Erythroblast (primary cell): ENCODE data around the gene RHEX.

Experiments
- DNase-seq, 2 experiments: peaks; one replicate each; lab custom pipeline; 2025; lab: John Stamatoyannopoulos, UW
- GATA1 ChIP-seq: IDR thresholded peaks from 2 replicates; pipeline ENCODE4 v1.6.1; 2011; ENCODE audit warnings: low read depth, mild to moderate bottlenecking, control low read depth, low read length, moderate library complexity
- POLR2A ChIP-seq: IDR thresholded peaks from 2 replicates; pipeline ENCODE4 v1.6.1; 2011; ENCODE audit warnings: mild to moderate bottlenecking, low read length

The RHEX gene

DNA sequence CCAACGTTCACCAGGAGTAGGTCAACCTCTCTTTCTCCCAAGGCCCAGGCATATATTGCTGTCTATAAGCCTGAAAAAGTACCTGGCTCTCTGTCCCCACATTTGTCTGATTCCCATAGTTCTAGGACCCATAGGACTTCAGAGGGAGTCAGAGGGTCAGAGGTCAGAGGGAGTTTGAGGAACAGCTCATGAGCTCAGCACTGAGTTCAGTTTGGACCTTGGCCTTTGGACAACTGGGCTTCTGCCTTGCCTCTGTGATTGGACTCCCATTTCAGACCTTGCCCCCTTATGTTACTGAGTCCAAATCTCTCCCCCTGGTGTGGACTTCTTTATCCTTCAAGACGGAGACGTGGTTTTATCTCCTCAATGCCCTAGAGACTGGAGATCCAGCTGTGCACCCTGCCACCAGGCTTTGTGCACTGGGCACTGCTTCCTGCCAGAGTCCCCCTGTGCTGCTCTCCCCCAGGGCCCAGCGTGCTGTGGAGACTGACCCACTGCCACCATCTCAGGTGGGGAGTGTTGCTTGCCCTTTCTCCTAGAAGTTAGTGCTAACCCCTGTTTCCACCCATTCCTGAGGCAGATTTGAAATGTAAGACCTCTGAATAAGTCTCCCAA is 32.5 kb upstream of the RHEX start:
- peak; percentile 20 to 26 for DNase-seq
- TF ChIP-seq POLR2A = no peak
- TF ChIP-seq GATA1 = no peak

DNA sequence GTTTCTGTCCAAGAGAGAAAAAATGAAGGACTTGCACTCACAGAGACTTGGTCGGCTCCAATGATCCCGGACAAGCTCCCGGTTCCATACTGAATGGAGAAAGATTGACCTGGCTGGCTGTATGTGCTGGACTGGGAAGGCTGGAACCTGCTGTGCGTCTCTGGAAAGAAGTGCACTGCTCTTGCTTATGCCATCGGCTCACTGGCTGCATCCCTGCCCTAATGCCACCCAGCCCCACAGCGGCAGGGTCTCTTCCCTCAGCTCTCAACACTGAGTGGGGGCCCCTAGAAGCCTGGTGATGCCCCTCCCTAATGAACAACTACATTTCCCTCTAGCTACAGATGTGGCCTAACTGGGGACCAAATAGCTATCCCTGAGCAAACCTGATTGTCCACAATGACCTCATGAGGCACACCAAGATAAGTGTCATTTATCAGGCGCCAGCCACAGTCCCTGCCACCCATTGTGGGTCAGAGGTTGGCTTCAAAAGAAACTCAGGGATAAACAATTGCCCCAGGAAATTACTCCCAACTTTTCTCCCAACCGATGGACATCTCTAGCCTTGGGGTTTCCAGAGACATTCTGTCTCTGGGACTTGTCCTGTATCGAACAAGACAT is 31.9 kb upstream of the RHEX start:
- peak; percentile 65 to 86 for DNase-seq
- TF ChIP-seq GATA1 = no peak
- TF ChIP-seq POLR2A = no peak

DNA sequence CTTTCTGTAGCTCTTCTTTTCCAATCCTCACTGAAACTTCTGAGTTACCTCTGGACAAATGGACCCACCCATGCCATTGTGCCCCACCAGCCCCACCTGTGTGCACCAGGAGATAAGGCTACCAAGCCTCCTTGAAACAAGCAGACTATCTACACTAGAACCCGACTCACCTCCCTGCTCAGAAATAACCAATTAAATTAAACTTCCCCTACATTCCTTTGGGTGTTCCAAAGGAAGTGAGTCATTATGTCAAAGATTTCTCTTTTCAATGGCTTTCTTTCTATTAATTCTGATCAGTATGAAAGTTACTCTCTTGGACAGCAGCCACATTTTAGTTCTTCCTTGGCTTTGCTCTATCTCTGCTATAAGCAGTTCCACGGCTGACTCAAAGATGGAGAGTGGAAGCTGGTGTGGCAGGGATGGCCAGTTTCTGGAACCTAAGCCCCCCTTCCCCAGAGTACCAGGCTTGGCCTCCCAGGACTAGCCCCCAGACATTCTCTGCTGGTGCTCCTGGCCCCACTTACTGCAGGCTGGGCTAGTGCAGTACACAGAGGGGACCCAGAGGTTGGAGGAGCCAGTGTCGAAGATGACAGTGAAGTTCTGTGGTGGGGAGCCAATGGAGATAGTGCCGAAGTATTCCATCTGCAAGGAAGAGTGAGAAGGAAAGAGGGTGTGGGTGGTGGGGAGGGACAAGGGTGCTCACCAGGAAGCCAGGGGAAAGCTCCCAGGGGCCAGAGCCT is 31.2 kb upstream of the RHEX start:
- DNase-seq = peak; percentile 48 to 75
- TF ChIP-seq GATA1 = no peak
- no peak for TF ChIP-seq POLR2A

DNA sequence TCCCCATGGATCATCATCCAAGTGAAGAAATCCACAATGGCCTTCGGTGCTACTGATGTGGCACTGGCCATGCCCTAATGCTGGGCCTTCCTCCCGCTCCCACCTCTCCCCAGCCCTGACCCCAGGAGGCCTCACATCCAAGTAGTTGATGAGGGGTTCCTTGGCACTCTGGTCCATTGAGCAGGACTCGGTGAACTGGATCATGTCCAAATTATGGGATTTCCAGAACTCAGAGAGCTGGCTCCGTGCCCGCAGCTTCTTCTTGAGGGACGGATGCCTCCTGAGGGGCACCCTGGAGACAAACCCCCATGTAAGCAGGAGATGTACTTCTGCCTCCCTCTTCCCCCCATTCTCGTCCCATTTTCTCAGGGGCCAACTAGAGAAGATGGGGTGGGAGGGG is 30.2 kb upstream of the RHEX start:
- TF ChIP-seq GATA1 (no peak), POLR2A (no peak)

DNA sequence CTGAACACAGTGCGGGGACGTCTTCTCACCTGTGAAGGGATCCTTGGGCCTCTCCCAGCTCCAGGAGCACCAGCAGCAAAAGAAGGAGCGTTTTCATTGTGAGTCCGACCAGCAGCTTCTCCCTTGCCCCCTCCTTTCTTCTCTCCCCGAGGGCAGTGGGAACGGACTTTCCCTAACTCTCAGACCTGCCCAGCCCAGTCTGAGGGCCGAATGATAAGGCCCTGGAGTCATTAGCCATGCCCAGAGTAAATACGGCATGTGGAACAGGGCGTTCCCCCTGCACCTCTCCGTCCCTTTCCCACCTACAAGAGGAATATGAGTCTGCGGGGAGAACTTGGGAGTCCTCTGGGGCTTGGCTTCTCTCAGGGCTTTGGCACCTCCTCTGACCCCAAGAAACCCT is 29.3 kb upstream of the RHEX start, which contains the start of gene CTSE:
CTSE (minus strand) TSS at position 201 of the 400 bp plus-strand sequence; CDS start at position 97, 104 bp downstream.
- peak; percentile 20 to 28 for DNase-seq
- TF ChIP-seq GATA1 = no peak
- TF ChIP-seq POLR2A = no peak

More for the DNA sequence above, 30.2 kb upstream of the RHEX start:
- no peak for DNase-seq

DNA sequence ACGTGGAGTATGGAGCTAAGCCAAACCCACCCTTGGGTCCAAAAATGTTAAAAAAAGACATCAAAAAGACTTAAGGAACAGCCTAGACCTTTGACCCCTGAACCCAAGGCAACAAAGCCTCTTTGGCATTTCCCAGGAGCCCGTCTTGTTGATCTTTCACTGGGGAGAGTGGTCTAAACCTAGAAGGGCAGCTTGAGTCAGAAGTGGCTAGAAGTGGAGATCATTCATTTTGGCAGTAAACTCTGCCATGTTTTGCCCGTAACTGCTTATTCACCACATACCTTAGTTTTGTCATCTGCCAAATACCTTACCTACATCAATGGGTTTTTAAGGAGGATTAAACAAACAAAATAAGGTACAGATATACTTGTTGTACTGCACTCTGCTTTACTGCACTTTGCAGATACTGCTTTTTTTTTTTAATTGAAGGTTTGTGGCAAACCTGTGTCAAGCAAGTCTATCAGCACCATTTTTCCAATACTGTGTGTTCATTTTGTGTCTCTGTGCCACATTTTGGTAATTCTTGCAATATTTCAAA is 27.6 kb upstream of the RHEX start:
- DNase-seq = no peak
- no peak for TF ChIP-seq GATA1

DNA sequence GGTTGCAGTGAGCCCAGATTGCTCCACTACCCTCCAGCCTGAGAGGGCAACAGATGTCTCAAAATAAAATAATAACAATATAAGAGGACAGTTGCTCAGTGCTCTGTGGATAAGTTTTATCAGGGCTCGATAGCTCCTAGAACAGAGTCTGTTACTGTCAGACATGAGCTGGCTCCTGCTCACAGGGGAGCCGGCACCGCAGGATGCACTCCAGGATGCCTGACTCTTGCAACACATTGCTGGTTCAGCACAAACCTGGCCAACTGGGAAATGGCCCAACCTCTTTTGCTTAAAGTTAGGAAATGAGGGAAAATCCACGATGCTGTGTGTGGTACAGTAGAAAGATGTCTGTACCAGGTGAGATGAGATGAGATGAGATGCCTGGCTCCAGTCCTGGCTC is 23.5 kb upstream of the RHEX start:
- TF ChIP-seq GATA1 = no peak
- no peak for TF ChIP-seq POLR2A
- peak in 1 of 2 experiments; percentile 19 for DNase-seq

DNA sequence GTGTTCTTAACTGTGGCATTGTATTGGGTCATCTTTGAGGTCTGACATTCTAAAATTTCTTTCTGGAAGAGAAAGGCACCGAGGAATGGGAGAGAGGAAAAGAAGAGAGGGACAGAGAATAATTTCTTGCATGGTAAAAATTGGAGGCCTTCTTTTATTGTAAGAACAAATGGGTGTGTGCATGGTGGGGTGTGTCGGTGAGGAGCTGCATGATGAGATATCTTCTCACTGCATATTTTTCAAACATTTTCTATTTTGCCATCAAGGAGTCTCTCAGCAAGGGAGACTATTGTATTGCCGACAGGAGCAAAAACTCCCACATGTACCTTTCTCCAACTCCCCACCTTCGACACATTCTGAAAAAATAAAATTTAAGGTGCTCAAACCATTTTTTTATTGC is 22.8 kb upstream of the RHEX start:
- peak; percentile 40 to 64 for DNase-seq
- TF ChIP-seq POLR2A (no peak), GATA1 (no peak)

DNA sequence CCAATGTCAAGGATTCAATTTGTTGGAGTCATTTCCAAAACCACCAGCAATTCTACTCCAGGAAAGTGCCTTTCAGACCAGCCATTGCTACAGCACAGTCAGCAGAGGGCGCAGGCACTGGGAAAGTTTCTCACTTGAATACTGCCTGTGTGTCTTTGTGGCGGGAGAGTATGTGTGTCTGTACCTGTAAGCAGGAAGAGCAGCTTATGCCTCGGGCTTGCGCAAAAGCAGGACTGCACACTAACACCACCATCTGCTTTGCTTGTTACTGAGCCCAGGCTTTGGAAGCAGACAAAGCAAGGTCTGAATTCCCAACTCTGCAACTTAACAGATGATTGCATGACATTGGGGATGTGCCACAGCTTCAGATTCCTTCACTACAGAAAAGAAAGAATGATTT is 22.3 kb upstream of the RHEX start:
- peak; percentile 74 to 77 for DNase-seq
- TF ChIP-seq GATA1 (no peak), POLR2A (no peak)

DNA sequence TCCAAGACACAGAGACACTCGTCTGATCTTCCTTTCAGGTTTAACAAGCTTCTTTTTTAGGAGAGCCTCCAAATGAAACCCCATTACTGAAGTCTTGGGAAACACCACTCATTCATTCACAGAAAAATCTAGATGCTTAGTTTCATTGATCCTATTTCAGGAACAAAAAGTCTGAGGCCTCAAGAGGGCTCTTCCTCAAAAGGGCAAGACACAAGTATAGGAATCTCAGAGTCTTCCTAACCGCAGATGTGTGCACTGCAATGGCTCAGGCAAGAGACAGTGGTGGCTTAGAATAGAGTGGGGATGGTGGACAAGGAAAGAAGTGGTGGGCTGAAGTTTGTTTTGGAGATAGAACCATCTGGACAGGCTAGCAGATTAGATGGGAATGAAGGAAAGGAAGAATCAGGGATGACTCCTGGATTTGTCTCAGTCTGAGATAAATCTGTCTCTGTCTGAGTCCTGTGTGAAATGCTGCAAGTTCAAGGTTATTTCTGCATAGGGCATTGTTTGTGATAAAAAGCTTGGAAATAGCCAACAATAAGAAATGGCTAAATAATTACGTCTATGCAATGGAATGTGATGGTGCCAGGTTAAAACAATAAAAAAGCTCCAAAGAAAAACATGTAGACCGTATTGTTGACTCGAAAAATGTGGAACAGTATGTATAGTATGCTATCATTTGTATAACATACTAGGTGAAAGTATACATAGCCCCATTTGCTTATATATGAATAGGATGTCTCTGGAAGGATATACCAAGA is 20.4 kb upstream of the RHEX start:
- TF ChIP-seq GATA1 (no peak), POLR2A (no peak)
- DNase-seq = no peak

DNA sequence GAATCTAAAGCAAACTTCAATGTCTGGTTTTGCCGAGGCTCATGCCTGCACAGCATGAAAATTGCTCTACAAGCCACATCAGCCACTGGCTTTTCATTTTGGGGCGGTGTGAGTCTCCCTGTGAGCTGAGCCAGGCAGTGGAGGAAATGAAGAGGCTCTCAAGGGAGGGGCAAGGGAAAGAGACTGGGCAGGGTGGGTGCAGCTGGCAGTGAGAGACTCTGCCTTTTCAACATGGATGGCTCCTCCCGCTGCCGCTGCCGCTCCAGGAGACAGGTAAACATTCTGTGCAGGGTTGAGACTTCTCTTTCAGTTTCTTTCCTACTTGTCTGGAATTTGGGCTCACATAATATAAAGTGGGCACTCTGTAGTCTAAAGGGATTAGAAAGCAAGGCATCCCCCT is 17.9 kb upstream of the RHEX start:
- no peak for DNase-seq
- TF ChIP-seq POLR2A = no peak
- no peak for TF ChIP-seq GATA1

DNA sequence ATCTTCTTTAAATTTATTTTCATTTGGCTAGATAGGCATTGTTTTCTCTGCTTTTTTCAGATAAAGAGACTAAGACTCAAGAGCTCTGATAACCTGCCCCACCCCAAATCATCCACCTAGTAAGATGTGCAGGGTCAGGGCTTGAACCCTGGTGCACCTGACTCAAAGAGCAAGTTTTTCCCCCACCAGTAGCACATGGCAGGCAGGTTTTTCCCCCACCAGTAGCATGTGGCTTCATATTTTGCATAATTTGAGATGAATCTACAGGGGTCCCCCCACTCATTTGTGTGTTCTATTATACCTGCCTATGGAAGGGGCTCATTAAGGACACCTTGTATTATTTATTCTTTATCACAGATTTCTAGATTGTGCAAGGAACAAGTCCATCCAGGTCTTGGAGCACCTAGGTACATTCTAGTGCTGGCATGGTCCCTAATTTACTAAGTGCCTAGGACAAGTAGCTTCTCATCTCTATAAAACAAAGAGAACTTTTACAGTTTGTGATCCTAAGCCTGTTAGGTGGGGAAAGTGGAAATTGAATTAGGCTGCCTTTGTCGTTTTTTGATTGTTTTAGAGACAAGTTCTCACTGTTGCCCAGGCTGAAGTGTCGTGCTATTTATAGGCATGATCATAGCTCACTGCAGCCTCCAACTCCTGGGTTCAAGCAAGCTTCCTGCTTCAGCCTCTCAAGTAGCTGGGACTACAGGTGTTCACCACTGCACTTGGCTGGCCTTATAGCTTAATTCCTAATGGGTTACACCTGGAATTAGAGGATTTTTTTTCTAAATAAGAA is 16.1 kb upstream of the RHEX start:
- TF ChIP-seq POLR2A = no peak
- no peak for TF ChIP-seq GATA1
- no peak for DNase-seq

DNA sequence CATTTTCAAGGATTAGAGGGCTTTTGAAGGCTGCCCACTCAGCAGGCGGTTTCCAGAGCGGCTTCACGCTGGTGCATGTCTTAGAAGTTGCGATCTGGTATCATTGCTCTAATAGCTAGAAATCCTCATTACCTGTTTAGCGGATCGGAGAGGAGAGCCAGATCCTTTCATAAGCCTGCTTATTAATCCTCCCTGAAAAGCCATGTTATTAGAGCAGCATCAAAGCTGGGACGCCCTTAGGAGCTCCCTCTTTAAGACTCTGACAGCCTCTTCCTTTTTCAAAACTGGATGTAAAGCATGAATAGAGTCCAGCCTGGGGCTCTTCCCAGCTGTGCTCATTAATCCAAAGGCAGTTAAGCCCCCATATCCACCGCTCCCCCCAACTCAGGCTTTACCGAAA is 15.4 kb upstream of the RHEX start:
- DNase-seq = no peak
- TF ChIP-seq POLR2A (no peak), GATA1 (no peak)
